Activated CD4-positive, alpha-beta T cell treated with anti-CD3 and anti-CD28 coated beads for 24 hours (primary cell): ENCODE measurements around the gene EPHX1.
"Not testable (repeated sequence)": the region's sequence is repeated elsewhere in the genome, so short reads cannot be mapped to it uniquely, and the experiment has no call there.

Source experiments
- DNase-seq, 2 donors: peaks; one replicate each; pipeline ENCODE4 v3.0.0-alpha.2; 2020; ENCODE audit warnings: low read depth in 2 of 2

The EPHX1 gene

DNA sequence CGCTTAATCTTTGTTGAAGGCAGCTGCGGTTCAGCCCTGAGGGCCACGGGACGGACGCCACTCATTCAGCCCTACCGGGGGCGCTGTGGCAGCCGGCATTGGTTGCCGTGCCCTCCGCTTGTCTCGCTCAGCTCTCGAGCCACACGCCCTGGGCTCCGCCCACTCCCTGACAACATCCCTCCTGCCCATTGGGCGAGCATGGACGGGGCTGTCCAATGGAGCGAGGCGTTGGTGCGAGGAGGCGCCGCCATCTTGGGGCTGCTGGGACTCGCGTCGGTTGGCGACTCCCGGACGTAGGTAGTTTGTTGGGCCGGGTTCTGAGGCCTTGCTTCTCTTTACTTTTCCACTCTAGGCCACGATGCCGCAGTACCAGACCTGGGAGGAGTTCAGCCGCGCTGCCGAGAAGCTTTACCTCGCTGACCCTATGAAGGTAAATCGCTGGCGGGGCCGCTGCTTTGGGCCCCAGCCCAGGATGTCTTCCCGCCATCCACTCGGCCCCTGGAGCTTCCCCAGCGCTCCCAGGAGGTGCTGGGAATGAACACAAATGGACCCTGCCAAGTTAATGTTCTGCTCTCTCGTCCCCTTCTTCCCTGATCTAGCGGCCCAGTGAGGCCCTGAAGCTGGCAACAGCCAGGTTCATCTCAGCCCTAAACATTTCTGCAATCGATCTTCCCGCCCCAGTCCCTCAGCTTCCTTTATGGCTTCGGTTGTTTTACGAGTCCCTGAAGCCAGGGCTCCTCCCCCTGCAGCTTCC lies 32.2 kb upstream of the EPHX1 start, which contains the start of gene SRP9:
TSS of gene SRP9 (plus strand) at position 244 of the 754 bp plus-strand sequence. CDS start at position 359, 115 bp downstream.
- peak; percentile 95 to 97 for DNase-seq

DNA sequence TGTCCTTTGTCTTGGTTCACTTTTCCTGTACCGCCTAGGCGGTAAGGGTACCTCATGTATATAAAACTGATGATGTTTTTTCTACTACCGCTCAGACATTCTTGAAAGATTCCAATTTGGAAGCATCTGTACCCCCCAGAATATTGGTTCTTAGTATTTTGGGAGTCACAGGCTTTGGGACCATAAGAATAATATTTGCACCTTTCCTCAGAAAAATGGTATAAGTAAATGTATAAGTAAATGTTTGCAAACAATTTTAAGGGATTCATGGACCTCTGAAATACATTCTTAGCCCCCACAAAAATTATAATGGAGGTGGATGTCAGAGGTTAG lies 31.6 kb upstream of the EPHX1 start:
- no peak for DNase-seq

DNA sequence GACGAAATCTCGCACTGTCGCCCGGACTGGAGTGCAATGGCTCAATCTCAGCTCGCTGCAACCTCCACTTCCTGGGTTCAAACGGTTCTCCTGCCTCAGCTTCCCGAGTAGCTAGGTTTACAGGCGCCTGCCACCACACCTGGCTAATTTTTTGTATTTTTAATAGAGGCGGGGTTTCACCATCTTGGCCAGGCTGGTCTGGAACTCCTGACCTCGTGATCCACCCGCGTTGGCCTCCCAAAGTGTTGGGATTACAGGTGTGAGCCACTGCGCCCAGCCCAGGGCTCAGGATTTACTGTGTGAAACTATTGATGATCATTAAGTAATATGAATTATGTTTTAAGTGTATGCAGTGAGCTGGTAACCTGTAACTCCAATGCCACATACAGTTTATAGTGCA lies 30.8 kb upstream of the EPHX1 start:
- DNase-seq: not testable (repeated sequence)

DNA sequence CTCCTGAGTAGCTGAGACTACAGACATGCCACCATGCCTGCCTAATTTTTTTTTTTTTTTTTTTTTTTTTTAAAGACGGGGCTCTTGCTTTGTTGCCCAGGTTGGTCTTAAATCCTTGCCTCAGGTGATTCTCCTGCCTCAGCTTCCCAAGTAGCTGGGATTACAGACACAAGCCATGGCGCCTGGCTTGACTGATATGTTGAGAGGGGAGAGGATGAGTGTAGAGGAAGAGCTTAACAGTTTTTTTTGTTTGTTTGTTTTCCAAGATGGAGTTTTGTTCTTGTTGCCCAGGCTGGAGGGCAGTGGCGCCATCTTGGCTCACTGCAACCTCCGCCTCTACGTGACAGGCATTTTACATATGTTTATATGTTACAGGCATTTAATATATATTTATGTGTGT lies 29.8 kb upstream of the EPHX1 start:
- DNase-seq: no peak

DNA sequence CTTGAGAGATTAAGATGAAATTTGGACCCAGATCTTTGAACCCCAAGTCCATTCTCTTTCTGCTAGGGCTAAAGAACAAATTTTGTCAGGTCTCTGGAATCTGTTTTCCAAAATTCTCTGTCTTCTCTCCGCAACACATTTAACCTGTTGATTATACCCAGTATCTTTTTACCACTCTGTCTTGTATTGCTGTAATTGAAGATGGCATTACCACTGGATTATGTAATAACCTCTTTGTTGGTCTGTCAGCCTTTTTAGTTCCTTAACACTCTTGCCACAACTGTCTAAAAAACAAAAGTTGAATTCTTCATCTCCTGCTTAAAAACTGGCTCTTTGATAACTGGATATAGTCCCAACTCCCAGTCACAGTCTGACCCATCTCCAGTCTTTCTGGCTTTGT lies 29.3 kb upstream of the EPHX1 start:
- DNase-seq: no peak

DNA sequence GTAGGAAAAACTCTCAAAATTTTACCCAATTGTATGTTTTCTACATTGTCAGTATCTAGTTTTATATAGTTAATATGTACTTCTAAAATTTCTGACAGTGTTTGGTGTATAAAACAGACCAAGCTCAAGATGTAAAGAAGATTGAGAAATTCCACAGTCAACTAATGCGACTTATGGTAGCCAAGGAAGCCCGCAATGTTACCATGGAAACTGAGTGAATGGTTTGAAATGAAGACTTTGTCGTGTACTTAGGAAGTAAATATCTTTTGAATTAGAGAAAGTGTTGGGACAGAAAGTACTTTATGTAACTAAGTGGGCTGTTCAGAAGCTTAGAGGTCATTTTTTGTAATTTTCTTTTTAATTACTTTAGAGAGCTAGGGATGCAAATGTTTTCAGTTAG lies 20.8 kb upstream of the EPHX1 start:
- not testable (repeated sequence) for DNase-seq

DNA sequence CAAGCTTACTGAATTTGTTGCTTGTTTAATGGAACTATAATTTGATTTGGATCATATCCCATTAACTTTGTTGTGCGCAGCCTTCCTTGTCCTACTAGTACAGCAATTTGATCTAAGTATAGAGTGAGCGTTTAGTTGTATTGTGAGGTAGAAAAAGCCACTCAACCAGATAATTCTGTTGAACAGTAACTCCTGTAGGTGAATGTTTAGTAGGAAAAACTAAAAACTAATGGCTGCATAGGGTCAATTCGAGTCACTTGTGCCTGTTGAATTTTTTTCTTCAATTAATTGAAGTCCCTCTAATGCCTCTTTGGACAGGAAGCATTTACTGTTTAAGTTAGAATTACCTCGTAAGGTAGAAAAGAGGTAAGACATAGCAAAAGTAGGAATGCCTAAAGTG lies 15.0 kb upstream of the EPHX1 start:
- DNase-seq: no peak

DNA sequence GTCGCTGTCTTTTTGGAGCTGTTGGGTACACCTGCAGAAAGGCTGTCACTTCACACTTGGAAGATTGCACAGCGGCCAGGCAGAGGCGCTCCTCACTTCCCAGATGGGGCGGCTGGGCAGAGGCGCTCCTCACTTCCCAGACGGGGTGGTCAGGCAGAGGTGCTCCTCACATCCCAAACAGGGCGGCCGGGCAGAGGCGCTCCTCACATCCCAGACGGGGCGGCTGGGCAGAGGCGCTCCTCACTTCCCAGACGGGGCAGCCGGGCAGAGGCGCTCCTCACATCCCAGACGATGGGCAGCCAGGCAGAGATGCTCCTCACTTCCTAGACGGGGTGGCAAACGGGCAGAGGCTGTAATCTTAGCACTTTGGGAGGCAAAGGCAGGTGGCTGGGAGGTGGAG lies 13.8 kb upstream of the EPHX1 start:
- not testable (repeated sequence) for DNase-seq

DNA sequence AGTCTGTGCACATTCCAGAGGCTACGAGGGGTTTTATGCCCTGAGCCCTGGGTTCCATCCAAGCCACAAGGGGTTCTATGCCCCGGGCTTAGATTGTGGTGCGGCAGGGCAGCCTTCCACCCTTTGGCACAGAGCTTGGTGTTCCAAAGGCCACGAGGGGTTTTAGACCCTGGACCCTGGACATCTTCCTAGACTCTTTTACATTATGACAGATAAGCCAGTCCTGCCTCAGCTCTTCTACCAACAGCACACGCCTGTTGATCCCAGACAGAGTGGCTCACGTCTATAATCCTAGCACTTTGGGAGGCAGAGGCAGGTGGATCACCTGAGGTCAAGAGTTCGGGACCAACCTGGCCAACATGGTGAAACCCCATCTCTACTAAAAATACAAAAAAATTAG lies 8.8 kb upstream of the EPHX1 start:
- not testable (repeated sequence) for DNase-seq

DNA sequence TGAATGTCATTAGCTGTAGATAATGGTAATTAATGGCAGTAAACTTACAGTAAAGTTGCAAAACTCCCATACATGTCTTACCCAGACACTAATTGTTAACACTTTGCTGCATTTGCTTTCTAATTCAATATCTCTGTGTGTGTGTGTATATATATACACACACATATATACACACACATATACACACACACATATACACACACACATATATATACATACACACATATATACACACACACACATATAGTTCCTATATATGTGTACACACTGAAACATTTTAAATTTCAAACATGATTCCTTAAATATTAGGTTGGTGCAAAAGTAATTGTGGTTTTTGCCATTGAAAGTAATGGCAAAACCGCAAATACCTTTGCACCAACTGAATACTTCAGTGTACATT lies 3.7 kb upstream of the EPHX1 start:
- DNase-seq: no peak

DNA sequence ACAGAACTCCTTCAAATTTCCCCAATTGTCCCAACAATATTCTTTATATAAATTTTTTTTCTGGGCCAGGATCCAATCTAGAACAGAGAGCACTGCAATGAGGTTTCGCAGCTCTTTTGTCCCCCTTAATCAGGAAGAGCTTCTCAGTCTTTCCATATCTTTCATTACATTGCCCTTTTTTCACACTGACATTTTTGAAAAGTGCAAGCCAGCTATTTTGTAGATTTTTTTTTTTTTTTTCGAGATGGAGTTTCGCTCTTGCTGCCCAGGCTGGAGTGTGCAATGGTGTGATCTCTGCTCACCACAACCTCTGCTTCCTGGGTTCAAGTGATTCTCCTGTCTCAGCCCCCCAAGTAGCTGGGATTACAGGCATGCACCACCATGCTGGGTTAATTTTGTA lies 3.2 kb upstream of the EPHX1 start:
- not testable (repeated sequence) for DNase-seq

DNA sequence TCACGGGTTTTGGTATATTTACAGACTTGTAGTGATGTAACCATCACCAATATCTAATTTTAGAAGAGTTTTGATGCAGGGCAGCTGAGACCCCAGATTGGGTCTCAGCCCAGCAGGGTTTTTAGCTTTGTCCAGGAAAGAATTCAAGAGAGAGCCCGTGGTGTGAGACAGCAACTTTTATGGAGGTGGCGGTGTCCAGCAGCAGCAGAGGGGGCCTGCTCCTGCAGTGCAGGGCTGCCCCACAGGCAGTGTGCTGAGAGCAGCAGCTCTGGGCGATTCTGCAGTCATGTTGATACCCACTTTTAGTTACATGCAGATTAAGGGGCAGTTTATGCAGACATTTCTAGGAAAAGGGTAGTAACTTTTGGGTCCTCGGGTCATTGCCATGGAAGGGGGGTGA lies 1.8 kb upstream of the EPHX1 start:
- no peak for DNase-seq

DNA sequence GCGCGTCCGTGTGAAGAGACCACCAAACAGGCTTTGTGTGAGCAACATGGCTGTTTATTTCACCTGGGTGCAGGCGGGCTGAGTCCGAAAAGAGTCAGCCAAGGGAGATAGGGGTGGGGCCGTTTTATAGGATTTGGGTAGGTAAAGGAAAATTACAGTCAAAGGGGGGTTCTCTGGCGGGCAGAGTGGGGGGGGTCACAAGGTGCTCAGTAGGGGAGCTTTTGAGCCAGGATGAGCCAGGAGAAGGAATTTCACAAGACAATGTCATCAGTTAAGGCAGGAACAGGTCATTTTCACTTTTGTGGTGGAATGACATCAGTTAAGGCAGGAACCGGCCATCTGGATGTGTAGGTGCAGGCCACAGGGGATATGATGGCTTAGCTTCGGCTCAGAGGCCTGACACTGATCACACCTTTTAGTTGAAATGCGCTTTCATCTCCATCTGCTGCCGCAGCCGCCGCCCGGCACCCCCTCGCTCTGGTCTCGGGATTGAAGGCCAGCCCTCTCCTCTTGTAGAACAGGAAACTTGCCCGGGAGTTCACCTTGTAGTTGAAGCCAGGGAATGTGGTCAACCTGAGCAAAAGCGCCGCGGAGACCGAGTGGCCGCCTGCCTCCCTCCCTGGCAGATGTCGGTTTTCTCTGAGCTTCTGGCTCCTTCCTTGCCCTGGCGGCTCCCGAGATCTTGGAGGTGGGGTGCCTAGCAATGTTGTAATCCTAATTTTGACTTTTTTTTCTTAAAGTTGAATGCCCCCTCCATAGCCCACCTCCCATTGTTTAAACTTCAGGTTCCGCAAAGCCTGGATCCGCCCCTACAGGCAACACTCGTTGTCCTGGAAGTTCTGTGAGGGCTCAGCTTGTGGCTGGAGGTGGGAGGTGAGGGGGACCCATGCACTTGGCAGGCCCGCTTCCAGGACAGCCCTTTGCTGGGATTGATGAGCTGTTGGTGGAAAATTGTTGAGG lies 935 bp downstream of the EPHX1 start:
- not testable (repeated sequence) for DNase-seq

DNA sequence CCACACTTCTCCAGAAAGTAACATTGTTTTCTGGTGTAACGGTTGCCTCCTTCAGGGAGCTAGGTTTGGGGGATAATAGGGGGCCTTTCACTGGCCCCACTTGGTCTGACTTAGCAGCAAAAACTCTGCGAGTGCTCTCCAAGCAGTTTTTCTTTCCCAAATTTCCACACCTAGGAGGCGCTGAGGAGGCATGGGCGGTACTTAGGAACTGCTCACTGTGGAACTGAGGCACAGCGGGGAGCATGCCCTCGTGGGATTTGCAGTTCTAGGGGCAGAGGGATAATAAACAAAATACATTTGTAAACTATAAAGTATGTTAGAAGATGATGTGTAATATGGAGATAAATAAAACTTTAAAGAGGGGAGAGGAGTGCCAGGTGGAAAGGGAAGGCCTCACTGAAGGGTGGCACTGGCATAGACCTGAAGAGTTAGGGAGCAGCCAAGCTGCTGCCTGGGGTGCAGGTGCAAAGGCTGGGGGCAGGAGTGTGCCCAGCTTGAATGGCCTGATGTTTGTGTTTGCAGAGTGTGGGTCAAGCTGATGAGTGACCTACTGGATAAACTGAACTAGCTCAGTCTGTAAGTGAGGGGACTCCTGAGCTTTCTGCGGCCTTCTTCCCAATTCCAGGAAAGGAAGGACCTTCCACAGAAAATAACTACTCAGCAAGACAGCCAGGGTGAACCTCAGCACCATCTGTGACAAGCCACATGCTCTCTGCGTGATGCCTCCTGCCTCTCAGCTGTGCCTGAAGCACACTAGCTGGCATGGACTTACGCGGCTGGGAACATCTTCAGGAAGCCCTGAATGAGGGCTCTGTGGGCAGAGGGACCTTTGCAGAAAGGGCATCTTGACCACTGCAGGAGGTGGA lies 1.9 kb downstream of the EPHX1 start:
- DNase-seq: no peak

DNA sequence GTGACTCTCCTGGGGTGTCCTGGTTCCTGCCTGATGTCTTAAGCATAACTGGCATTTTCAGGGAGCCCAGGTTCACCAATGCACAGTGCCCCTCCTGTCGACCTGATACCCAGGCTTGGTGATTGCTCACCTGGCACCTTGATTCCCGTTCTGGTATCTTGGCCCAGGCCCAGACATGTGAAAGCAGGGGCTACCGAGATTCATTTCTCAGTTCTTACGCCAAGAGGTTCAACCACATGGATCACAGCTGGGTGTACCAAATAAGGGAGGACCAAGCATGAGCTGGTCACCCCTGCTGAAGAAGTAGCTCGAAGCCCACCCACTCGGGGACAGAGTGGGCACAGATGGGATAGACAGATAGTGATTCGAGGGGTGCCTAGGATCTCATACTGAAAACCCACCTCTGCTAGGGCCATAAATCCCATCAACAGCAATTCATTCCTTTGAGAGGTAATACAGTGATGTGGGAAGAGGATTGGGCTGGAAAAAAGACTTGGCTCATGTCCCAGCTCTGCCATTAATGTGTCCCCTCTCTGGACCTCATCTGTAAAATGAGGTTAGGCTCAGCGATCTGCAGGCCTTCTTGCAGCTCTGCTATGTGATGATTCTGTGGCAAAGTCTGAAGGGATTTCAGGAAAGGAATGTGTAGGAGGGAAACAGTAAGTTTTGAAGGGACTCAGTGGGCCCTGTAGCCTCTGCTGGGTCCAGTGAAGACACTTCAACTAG lies 2.7 kb downstream of the EPHX1 start:
- no peak for DNase-seq

DNA sequence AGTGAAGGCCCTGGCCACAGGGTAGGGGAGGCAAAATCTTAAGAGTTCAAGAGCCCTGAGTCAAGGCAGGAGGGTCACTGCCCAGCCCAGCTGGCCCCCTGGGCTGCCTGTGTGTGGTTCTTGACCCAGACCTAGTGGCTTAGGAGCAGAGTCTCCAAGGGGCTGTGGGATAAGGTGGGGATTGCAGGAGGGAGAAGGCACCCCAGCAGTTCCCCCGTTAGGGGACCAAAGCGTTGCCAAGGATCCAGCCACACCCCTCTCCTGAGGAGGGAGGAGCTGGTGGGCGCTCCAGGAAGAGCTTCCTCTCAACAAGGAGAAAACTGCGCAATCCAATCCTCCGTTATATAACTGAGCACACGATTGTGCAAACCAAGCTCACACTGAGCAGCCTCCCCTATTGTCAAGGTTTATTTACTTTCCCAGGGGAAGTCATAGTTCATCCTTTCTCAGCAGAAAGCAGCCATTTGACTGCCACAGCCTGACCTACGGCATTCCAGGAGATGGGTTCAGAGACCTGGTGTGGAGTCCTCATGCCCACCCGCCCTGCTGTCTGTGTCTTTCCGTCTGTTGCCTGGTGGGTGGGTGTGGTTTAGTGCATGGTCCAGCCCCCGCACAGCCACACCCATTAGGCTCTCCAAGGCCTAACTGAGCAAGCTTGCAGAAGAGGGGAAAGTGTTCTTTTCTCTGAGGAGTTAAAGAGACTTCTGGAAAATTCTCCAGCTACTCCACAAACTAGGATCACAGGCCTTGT lies 3.5 kb downstream of the EPHX1 start:
- no peak for DNase-seq

DNA sequence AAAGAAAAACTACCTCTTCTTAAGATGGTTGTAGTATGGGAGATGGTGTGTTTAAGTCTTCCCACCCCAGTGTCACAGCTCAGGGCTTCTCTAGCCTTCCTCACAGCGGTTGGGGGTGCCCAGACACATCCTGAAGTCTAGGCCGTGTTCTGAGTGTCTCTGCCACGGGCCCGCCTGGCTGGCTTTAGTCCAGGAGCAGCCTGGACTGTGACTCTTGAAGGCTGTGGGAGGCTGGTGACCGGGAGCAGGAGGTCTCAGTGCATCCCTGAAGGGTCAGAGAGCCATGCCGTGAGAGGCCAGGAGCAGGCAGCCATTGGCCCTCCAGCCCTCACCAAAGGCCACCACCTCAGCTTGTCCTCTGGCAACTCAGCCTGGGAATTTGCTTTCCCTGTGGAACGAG lies 4.5 kb downstream of the EPHX1 start:
- DNase-seq: no peak

DNA sequence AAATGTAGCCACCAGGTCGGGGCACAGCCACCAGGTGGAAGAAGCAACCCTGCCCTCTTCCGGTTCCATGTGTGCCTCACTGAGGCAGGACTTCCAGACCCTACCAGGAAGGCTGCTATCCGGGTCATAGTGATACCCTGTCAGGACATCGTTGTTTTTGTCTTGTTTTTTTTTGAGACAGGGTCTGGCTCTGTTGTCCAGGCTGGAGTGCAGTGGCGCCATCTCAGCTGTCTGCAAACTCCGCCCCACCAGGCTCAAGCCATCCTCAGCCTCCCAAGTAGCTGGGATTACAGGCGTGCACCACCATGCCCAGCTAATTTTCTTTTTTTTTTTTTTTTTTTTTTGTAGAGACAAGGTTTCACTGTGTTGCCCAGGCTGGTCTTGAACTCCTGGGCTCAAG lies 5.2 kb downstream of the EPHX1 start:
- not testable (repeated sequence) for DNase-seq

DNA sequence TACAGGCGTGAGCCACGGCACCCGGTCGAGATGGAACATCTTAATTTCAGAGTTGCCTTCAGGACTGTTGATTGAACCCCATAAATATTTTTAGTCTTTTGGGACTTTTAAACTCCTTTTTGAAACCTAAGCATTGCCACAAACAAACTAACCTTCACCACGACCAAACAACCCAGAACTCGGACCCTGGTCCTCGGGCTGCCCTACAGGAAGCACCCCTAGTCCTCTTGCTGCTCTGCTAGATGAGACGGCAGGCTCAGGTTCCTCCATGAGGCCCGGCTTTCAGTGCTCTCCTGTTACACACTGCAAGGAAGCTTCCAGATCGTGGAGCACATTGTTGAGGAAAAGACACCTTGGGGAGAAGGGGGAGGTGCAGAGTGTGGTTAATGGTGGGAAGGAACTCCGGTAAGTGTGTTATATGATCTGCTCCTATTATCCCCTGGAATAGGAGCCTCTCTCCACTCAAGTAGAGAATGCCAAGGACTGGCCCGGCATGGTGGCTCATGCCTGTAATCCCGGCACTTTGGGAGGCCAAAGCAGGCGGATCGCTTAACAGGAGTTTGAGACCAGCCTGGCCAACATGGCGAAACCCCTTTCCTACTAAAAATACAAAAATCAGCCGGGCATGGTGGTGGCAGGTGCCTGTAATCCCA lies 5.7 kb downstream of the EPHX1 start:
- DNase-seq: no peak
